ENCODE results near the gene GPSM3. TPM values are rescaled to one million over a fixed set of nuclear protein-coding genes. Genes with fewer than 3 reads are reported as not detected.

GPSM3 gene
- polyA plus RNA-seq, 1 experiment: 4.7 TPM

- no peak overlapping the region for H3K4me3 ChIP-seq (ENCODE audit: low read depth, low read length)
- DNase-seq (ENCODE audit: low read depth, low spot score): no peak
- H3K27me3 ChIP-seq (ENCODE audit: control insufficient read depth, insufficient read depth, low read length): peaks cover 32% of the 10 kb centered on the region
- TF ChIP-seq CTCF (IDR thresholded peaks at IDR 0.05; ENCODE audit: low read depth, low read length): no peak
- CTCF ChIA-PET: no interaction called here
- no peaks in the 10 kb centered on the region for H3K9me3 ChIP-seq (ENCODE audit: control insufficient read depth, insufficient read depth, low read length)
- no peak overlapping the region for H3K27ac ChIP-seq (ENCODE audit: low read depth, low read length)
- POLR2A ChIA-PET: no interaction called here
Observed at GRCh38 chr6:32218167-32218566, 25.7 kb upstream of the GPSM3 start.

GRCh38 chr6:32216998-32217397, 24.6 kb upstream of the GPSM3 start:
- DNase-seq (ENCODE audit: low read depth, low spot score): no peak
- ChIA-PET POLR2A (no interaction called here), CTCF (no interaction called here)
- H3K9me3 ChIP-seq (ENCODE audit: control insufficient read depth, insufficient read depth, low read length): no peaks in the 10 kb centered on the region
- no peak for TF ChIP-seq CTCF (IDR thresholded peaks at IDR 0.05; ENCODE audit: low read depth, low read length)
- no peak overlapping the region for H3K27ac ChIP-seq (ENCODE audit: low read depth, low read length)
- peaks cover 29% of the 10 kb centered on the region for H3K27me3 ChIP-seq (ENCODE audit: control insufficient read depth, insufficient read depth, low read length)
- no peak overlapping the region for H3K4me3 ChIP-seq (ENCODE audit: low read depth, low read length)

- ChIA-PET CTCF (no interaction called here), POLR2A (no interaction called here)
Observed at GRCh38 chr6:32216285-32216684, 23.8 kb upstream of the GPSM3 start.

GRCh38 chr6:32215617-32216016, 23.2 kb upstream of the GPSM3 start:
- Histone ChIP-seq H3K9me3 (ENCODE audit: control insufficient read depth, insufficient read depth, low read length) (no peaks in the 10 kb centered on the region), H3K27me3 (ENCODE audit: control insufficient read depth, insufficient read depth, low read length) (peaks cover 22% of the 10 kb centered on the region), H3K27ac (ENCODE audit: low read depth, low read length) (no peak overlapping the region), H3K4me3 (ENCODE audit: low read depth, low read length) (no peak overlapping the region)
- no peak for DNase-seq (ENCODE audit: low read depth, low spot score)
- POLR2A ChIA-PET: interaction anchor here (0.6 kb wide), 1 partner anchor 9 kb away, joined by 3 read pairs; no protein-coding TSS in a partner anchor
- TF ChIP-seq CTCF (IDR thresholded peaks at IDR 0.05; ENCODE audit: low read depth, low read length): no peak
- CTCF ChIA-PET: no interaction called here

More at GRCh38 chr6:32216285-32216684, 23.8 kb upstream of the GPSM3 start:
- Histone ChIP-seq H3K4me3 (ENCODE audit: low read depth, low read length) (no peak overlapping the region), H3K9me3 (ENCODE audit: control insufficient read depth, insufficient read depth, low read length) (no peaks in the 10 kb centered on the region), H3K27me3 (ENCODE audit: control insufficient read depth, insufficient read depth, low read length) (peaks cover 23% of the 10 kb centered on the region), H3K27ac (ENCODE audit: low read depth, low read length) (no peak overlapping the region)
- TF ChIP-seq CTCF (IDR thresholded peaks at IDR 0.05; ENCODE audit: low read depth, low read length): no peak
- DNase-seq (ENCODE audit: low read depth, low spot score): no peak

- no peak for TF ChIP-seq CTCF (IDR thresholded peaks at IDR 0.05; ENCODE audit: low read depth, low read length)
- Histone ChIP-seq H3K27me3 (ENCODE audit: control insufficient read depth, insufficient read depth, low read length) (peaks cover 16% of the 10 kb centered on the region), H3K9me3 (ENCODE audit: control insufficient read depth, insufficient read depth, low read length) (no peaks in the 10 kb centered on the region), H3K27ac (ENCODE audit: low read depth, low read length) (no peak overlapping the region), H3K4me3 (ENCODE audit: low read depth, low read length) (no peak overlapping the region)
- ChIA-PET POLR2A (no interaction called here), CTCF (no interaction called here)
- no peak for DNase-seq (ENCODE audit: low read depth, low spot score)
Observed at GRCh38 chr6:32214126-32214525, 21.7 kb upstream of the GPSM3 start.

Measured in AG04450 (cell line).